ENCODE measurements around the gene ZNG1A.
A peak's percentile ranks its signal among the peaks of the same experiment; 100 is the strongest.
"Not testable (repeated sequence)": the region's sequence is repeated elsewhere in the genome, so short reads cannot be mapped to it uniquely, and the experiment has no call there.

Gene ZNG1A

GRCh38 chr9:217950-218349 lies 39.1 kb upstream of the ZNG1A start:
- no peak overlapping the region for H3K9ac ChIP-seq (ENCODE audit: insufficient read length)
- DNase-seq (ENCODE audit: low read depth, low spot score): no peak
- H3K4me3 ChIP-seq: no peak overlapping the region
- H3K36me3 ChIP-seq (ENCODE audit: insufficient read depth, low read length): no peaks in the 10 kb centered on the region
- no peak for TF ChIP-seq FOXP2 (optimal IDR thresholded peaks at IDR 0.05; ENCODE audit: control extremely low read depth, extremely low read length, insufficient read depth)
- no peak for TF ChIP-seq POLR2AphosphoS5 (IDR thresholded peaks at IDR 0.05; ENCODE audit: borderline replicate concordance, low read depth, low read length)
- no peak for TF ChIP-seq EZH2 (IDR thresholded peaks at IDR 0.05)
- H3K27ac ChIP-seq: no peak overlapping the region
- no peaks in the 10 kb centered on the region for H3K9me3 ChIP-seq (ENCODE audit: low read depth, low read length)

- TF ChIP-seq FOXP2 (optimal IDR thresholded peaks at IDR 0.05; ENCODE audit: control extremely low read depth, extremely low read length, insufficient read depth): no peak
- no peak for TF ChIP-seq POLR2AphosphoS5 (IDR thresholded peaks at IDR 0.05; ENCODE audit: borderline replicate concordance, low read depth, low read length)
- TF ChIP-seq EZH2 (IDR thresholded peaks at IDR 0.05): no peak
- Histone ChIP-seq H3K4me3 (no peak overlapping the region), H3K36me3 (ENCODE audit: insufficient read depth, low read length) (no peaks in the 10 kb centered on the region), H3K9me3 (ENCODE audit: low read depth, low read length) (no peaks in the 10 kb centered on the region), H3K9ac (ENCODE audit: insufficient read length) (no peak overlapping the region), H3K27ac (no peak overlapping the region)
- DNase-seq (ENCODE audit: low read depth, low spot score): no peak
Measured at GRCh38 chr9:216866-217265, 38.0 kb upstream of the ZNG1A start.

- Histone ChIP-seq H3K4me3 (no peak overlapping the region), H3K9ac (ENCODE audit: insufficient read length) (no peak overlapping the region), H3K9me3 (ENCODE audit: low read depth, low read length) (no peaks in the 10 kb centered on the region), H3K36me3 (ENCODE audit: insufficient read depth, low read length) (no peaks in the 10 kb centered on the region), H3K27ac (no peak overlapping the region)
- TF ChIP-seq FOXP2 (optimal IDR thresholded peaks at IDR 0.05; ENCODE audit: control extremely low read depth, extremely low read length, insufficient read depth) (no peak), EZH2 (IDR thresholded peaks at IDR 0.05) (no peak), POLR2AphosphoS5 (IDR thresholded peaks at IDR 0.05; ENCODE audit: borderline replicate concordance, low read depth, low read length) (no peak)
- DNase-seq (ENCODE audit: low read depth, low spot score): no peak
Measured at GRCh38 chr9:215631-216155, 36.8 kb upstream of the ZNG1A start.

- DNase-seq (ENCODE audit: low read depth, low spot score): no peak
- peak; percentile 70 for TF ChIP-seq EZH2 (IDR thresholded peaks at IDR 0.05)
- TF ChIP-seq POLR2AphosphoS5 (IDR thresholded peaks at IDR 0.05; ENCODE audit: borderline replicate concordance, low read depth, low read length): no peak
- H3K27ac ChIP-seq: no peak within 1 kb of the TSS
Measured at GRCh38 chr9:214648-215493, 36.0 kb upstream of the ZNG1A start, which contains the start of gene DOCK8. Gene DOCK8, plus strand, starts transcription at chr9:214865. Its CDS starts 112 bp downstream, at chr9:214977.

GRCh38 chr9:214351-214647 lies 35.4 kb upstream of the ZNG1A start:
- TF ChIP-seq FOXP2 (optimal IDR thresholded peaks at IDR 0.05; ENCODE audit: control extremely low read depth, extremely low read length, insufficient read depth) (no peak), EZH2 (IDR thresholded peaks at IDR 0.05) (peak; percentile 85)
- Histone ChIP-seq H3K9ac (ENCODE audit: insufficient read length) (no peak overlapping the region), H3K4me3 (no peak overlapping the region), H3K36me3 (ENCODE audit: insufficient read depth, low read length) (no peaks in the 10 kb centered on the region), H3K27ac (no peak overlapping the region), H3K9me3 (ENCODE audit: low read depth, low read length) (no peaks in the 10 kb centered on the region)
- no peak for DNase-seq (ENCODE audit: low read depth, low spot score)

More at GRCh38 chr9:214648-215493, 36.0 kb upstream of the ZNG1A start, which contains the start of gene DOCK8:
- H3K9me3 ChIP-seq (ENCODE audit: low read depth, low read length): no peaks in the 10 kb centered on the region
- no peak within 1 kb of the TSS for H3K9ac ChIP-seq (ENCODE audit: insufficient read length)
- H3K36me3 ChIP-seq (ENCODE audit: insufficient read depth, low read length): no peaks in the 10 kb centered on the region
- no peak within 1 kb of the TSS for H3K4me3 ChIP-seq

- H3K4me3 ChIP-seq; DNase-seq (ENCODE audit: low read depth, low spot score); H3K9me3 ChIP-seq (ENCODE audit: low read depth, low read length); H3K9ac ChIP-seq (ENCODE audit: insufficient read length); H3K27ac ChIP-seq; H3K36me3 ChIP-seq (ENCODE audit: insufficient read depth, low read length): not testable (repeated sequence)
Measured at GRCh38 chr9:213901-214300, 35.0 kb upstream of the ZNG1A start.

- no peak for DNase-seq (ENCODE audit: low read depth, low spot score)
- no peak for TF ChIP-seq POLR2AphosphoS5 (IDR thresholded peaks at IDR 0.05; ENCODE audit: borderline replicate concordance, low read depth, low read length)
- TF ChIP-seq EZH2 (IDR thresholded peaks at IDR 0.05): no peak
- TF ChIP-seq FOXP2 (optimal IDR thresholded peaks at IDR 0.05; ENCODE audit: control extremely low read depth, extremely low read length, insufficient read depth): no peak
- Histone ChIP-seq H3K9ac (ENCODE audit: insufficient read length) (no peak overlapping the region), H3K9me3 (ENCODE audit: low read depth, low read length) (no peaks in the 10 kb centered on the region), H3K4me3 (no peak overlapping the region), H3K27ac (no peak overlapping the region), H3K36me3 (ENCODE audit: insufficient read depth, low read length) (no peaks in the 10 kb centered on the region)
Measured at GRCh38 chr9:212297-212696, 33.4 kb upstream of the ZNG1A start.

GRCh38 chr9:211557-211956 lies 32.7 kb upstream of the ZNG1A start:
- DNase-seq (ENCODE audit: low read depth, low spot score): no peak
- H3K36me3 ChIP-seq (ENCODE audit: insufficient read depth, low read length): no peaks in the 10 kb centered on the region
- no peaks in the 10 kb centered on the region for H3K9me3 ChIP-seq (ENCODE audit: low read depth, low read length)
- no peak overlapping the region for H3K9ac ChIP-seq (ENCODE audit: insufficient read length)
- H3K4me3 ChIP-seq: no peak overlapping the region
- H3K27ac ChIP-seq: no peak overlapping the region
- TF ChIP-seq EZH2 (IDR thresholded peaks at IDR 0.05) (no peak), FOXP2 (optimal IDR thresholded peaks at IDR 0.05; ENCODE audit: control extremely low read depth, extremely low read length, insufficient read depth) (no peak), POLR2AphosphoS5 (IDR thresholded peaks at IDR 0.05; ENCODE audit: borderline replicate concordance, low read depth, low read length) (no peak)

- TF ChIP-seq FOXP2 (optimal IDR thresholded peaks at IDR 0.05; ENCODE audit: control extremely low read depth, extremely low read length, insufficient read depth) (no peak), POLR2AphosphoS5 (IDR thresholded peaks at IDR 0.05; ENCODE audit: borderline replicate concordance, low read depth, low read length) (no peak), EZH2 (IDR thresholded peaks at IDR 0.05) (no peak)
- no peaks in the 10 kb centered on the region for H3K9me3 ChIP-seq (ENCODE audit: low read depth, low read length)
- no peak overlapping the region for H3K4me3 ChIP-seq
- no peak for DNase-seq (ENCODE audit: low read depth, low spot score)
- H3K36me3 ChIP-seq (ENCODE audit: insufficient read depth, low read length): no peaks in the 10 kb centered on the region
- no peak overlapping the region for H3K27ac ChIP-seq
- no peak overlapping the region for H3K9ac ChIP-seq (ENCODE audit: insufficient read length)
Measured at GRCh38 chr9:211036-211435, 32.2 kb upstream of the ZNG1A start.
